HCT116 (cell line): ENCODE results near the gene SLC17A2. TPM values are rescaled to one million over a fixed set of nuclear protein-coding genes. Genes with fewer than 3 reads are reported as not detected.

Source experiments
- ATAC-seq: fragments of 200-7000 bp; cut with Tn5 transposase; 2 replicates; pipeline ENCODE4 v1.9.1; 2020; ENCODE audit warnings: mild to moderate bottlenecking, moderate library complexity
- BruUV-seq: library from RNA; stranded (reverse); fragments of 400-500 nt; replicated peaks from 2 replicates; lab custom pipeline; 2021; lab: Mats Ljungman, UMichigan
- CTCF ChIA-PET: fragments of 300-600 bp; sonication (Branson Sonifier 250); formaldehyde crosslinking; loops from one replicate; lab custom pipeline; 2021; ENCODE audit warnings: antibody characterized with exemption; lab: Charles Lee
- POLR2A ChIA-PET: fragments of 300-600, 350-600 bp; sonication (Branson Sonifier 250); formaldehyde crosslinking; loops from one replicate; lab custom pipeline; 2021; ENCODE audit warnings: antibody characterized with exemption; lab: Charles Lee
- RAD21 ChIA-PET, 2 experiments: fragments of 300-600 bp; sonication (Branson Sonifier 250); formaldehyde crosslinking; loops; one replicate each; lab custom pipeline; 2023; ENCODE audit warnings: low total read pairs in 2 of 2; ENCODE audit not compliant: uncharacterized antibody in 2 of 2, unreplicated experiment in 2 of 2, low non-redundant PET in 1 of 2; lab: Charles Lee
- DNase-seq: peaks from one replicate; pipeline ENCODE4 v3.0.0-alpha.2; 2010; ENCODE audit warnings: low read depth, low spot score
- H2AFZ ChIP-seq: fragments of 200-600 bp; shearing (Covaris generic), sonication (generic); 2 replicates; pipeline ENCODE4 v1.6.1; 2017; ENCODE audit warnings: low read depth, mixed run types, mixed read lengths, antibody characterized with exemption, low read length; ENCODE audit not compliant: poor library complexity, severe bottlenecking
- H3K27ac ChIP-seq: 2 replicates; pipeline ENCODE4 v1.5.1; 2012; ENCODE audit warnings: low read depth, low read length
- H3K27me3 ChIP-seq: fragments of 200-600 bp; sonication (generic); 2 replicates; pipeline ENCODE4 v1.6.1; 2016; ENCODE audit warnings: mixed run types, low read length, mixed read lengths; ENCODE audit not compliant: insufficient read depth
- H3K36me3 ChIP-seq, 2 experiments: fragments of 200-500 bp in 1 of 2; fragments of 200-600 bp in 1 of 2; sonication (Bioruptor generic) in 1 of 2; sonication (generic) in 1 of 2; 2 replicates each; pipeline versions ENCODE4 v1.5.1 to v1.6.1; 2014 to 2016; ENCODE audit warnings: low read length in 2 of 2, inconsistent platforms in 1 of 2, mixed read lengths in 1 of 2, mixed run types in 1 of 2; ENCODE audit not compliant: insufficient read depth in 2 of 2, control insufficient read depth in 1 of 2
- H3K4me1 ChIP-seq, 2 experiments: fragments of 200-600 bp in 1 of 2; sonication (generic) in 1 of 2; 2 replicates each; pipeline versions ENCODE4 v1.5.1 to v1.6.1; 2012 to 2017; ENCODE audit warnings: low read length in 2 of 2, inconsistent platforms in 1 of 2, mild to moderate bottlenecking in 1 of 2, mixed read lengths in 1 of 2, mixed run types in 1 of 2, moderate library complexity in 1 of 2; ENCODE audit not compliant: insufficient read depth in 2 of 2, control insufficient read depth in 1 of 2
- H3K4me2 ChIP-seq: fragments of 200-600 bp; sonication (generic); 2 replicates; pipeline ENCODE4 v1.6.1; 2017; ENCODE audit warnings: mixed run types, low read length, mixed read lengths
- H3K4me3 ChIP-seq, 2 experiments: fragments of 200-600 bp in 1 of 2; sonication (generic) in 1 of 2; replicated peaks in 1 of 2; 2 replicates each; pipeline ENCODE4 v1.5.1; 2011 to 2016; ENCODE audit warnings: low read length in 2 of 2, control low read depth in 1 of 2, low read depth in 1 of 2, mild to moderate bottlenecking in 1 of 2, mixed read lengths in 1 of 2, mixed run types in 1 of 2
- H3K79me2 ChIP-seq: fragments of 200-600 bp; sonication (generic); 2 replicates; pipeline ENCODE4 v1.6.1; 2017; ENCODE audit warnings: mild to moderate bottlenecking, mixed run types, low read length, moderate library complexity, mixed read lengths; ENCODE audit not compliant: insufficient read depth
- H3K9ac ChIP-seq: fragments of 200-600 bp; sonication (generic); 2 replicates; pipeline ENCODE4 v1.6.1; 2016; ENCODE audit warnings: low read length, mixed read lengths
- H3K9me2 ChIP-seq: fragments of 200-600 bp; sonication (generic), shearing (Covaris generic); 2 replicates; pipeline ENCODE4 v1.6.1; 2017; ENCODE audit warnings: mixed run types, mild to moderate bottlenecking, moderate library complexity; ENCODE audit not compliant: insufficient read depth
- H3K9me3 ChIP-seq, 2 experiments: fragments of 200-500 bp in 1 of 2; fragments of 200-600 bp in 1 of 2; sonication (Bioruptor generic) in 1 of 2; sonication (generic) in 1 of 2; 2 replicates each; pipeline ENCODE4 v1.6.1; 2014 to 2017; ENCODE audit warnings: low read length in 2 of 2, mixed read lengths in 2 of 2, inconsistent platforms in 1 of 2, low read depth in 1 of 2, mild to moderate bottlenecking in 1 of 2, mixed run types in 1 of 2, moderate library complexity in 1 of 2; ENCODE audit not compliant: control insufficient read depth in 1 of 2, insufficient read depth in 1 of 2
- H4K20me1 ChIP-seq: fragments of 200-600 bp; sonication (generic), shearing (Covaris generic); 2 replicates; pipeline ENCODE4 v1.6.1; 2017; ENCODE audit warnings: mixed run types, mild to moderate bottlenecking, moderate library complexity; ENCODE audit not compliant: insufficient read depth
- ATF3 ChIP-seq: IDR thresholded peaks from 2 replicates; pipeline ENCODE4 v1.6.1; 2012
- CTCF ChIP-seq, 3 experiments: fragments of 200-600 bp in 1 of 3; sonication (generic) in 1 of 3; IDR thresholded peaks in 2 of 3; conservative IDR thresholded peaks in 1 of 3; 2 replicates each; pipeline ENCODE4 v1.5.1; 2012 to 2017; ENCODE audit warnings: low read depth in 2 of 3, low read length in 2 of 3, antibody characterized with exemption in 1 of 3, borderline replicate concordance in 1 of 3, control low read depth in 1 of 3, mild to moderate bottlenecking in 1 of 3, mixed read lengths in 1 of 3, mixed run types in 1 of 3, moderate library complexity in 1 of 3; ENCODE audit not compliant: insufficient read depth in 1 of 3
- EGR1 ChIP-seq: IDR thresholded peaks from 2 replicates; pipeline ENCODE4 v1.6.1; 2012; ENCODE audit warnings: low read depth
- EZH2 ChIP-seq: fragments of 200-600 bp; sonication (generic); IDR thresholded peaks from 2 replicates; pipeline ENCODE4 v1.6.1; 2017; ENCODE audit warnings: antibody characterized with exemption, mixed run types
- EZH2phosphoT487 ChIP-seq: fragments of 200-600 bp; IDR thresholded peaks from 2 replicates; pipeline ENCODE4 v1.6.1; 2018; ENCODE audit warnings: antibody characterized with exemption, borderline replicate concordance
- JUND ChIP-seq: IDR thresholded peaks from 2 replicates; pipeline ENCODE4 v1.6.1; 2012
- MAX ChIP-seq: IDR thresholded peaks from 2 replicates; pipeline ENCODE4 v1.6.1; 2012
- POLR2A ChIP-seq: IDR thresholded peaks from 2 replicates; pipeline ENCODE4 v1.7.0; 2011; ENCODE audit warnings: borderline replicate concordance; ENCODE audit not compliant: insufficient read depth, insufficient read length; ENCODE audit errors: extremely low read depth
- RAD21 ChIP-seq: IDR thresholded peaks from 2 replicates; pipeline ENCODE4 v1.6.1; 2012; ENCODE audit warnings: low read depth, mild to moderate bottlenecking
- SRF ChIP-seq: IDR thresholded peaks from 2 replicates; pipeline ENCODE4 v1.6.1; 2012; ENCODE audit warnings: low read depth
- ZNF274 ChIP-seq: fragments of 200-500 bp; sonication (Bioruptor generic); IDR thresholded peaks from 2 replicates; pipeline ENCODE4 v1.6.1; 2014; ENCODE audit warnings: mild to moderate bottlenecking, low read depth, low read length, inconsistent platforms
- intact Hi-C: fragments of 100-400 bp; cut with micrococcal nuclease; formaldehyde crosslinking; loops from 2 replicates; pipeline ENCODE4 v1.10.0; 2022
- total RNA-seq: library from RNA; stranded (reverse); gene quantifications from one replicate; pipeline ENCODE4 v1.2.1, GENCODE V29; 2021; ENCODE audit not compliant: unreplicated experiment

SLC17A2 gene
- total RNA-seq, 1 experiment from 2014 or later, result not detected

- no peaks in the 10 kb centered on the region for H3K27me3 ChIP-seq
- no peaks in the 10 kb centered on the region for H3K9me3 ChIP-seq
- H3K4me3 ChIP-seq, result no peak overlapping the region
- no peaks in the 10 kb centered on the region for H3K36me3 ChIP-seq
- no TSS peak for BruUV-seq
- intact Hi-C loops, result loop anchor here (5.0 kb wide), 2 partner anchors 291 to 626 kb away; no protein-coding TSS in a partner anchor
- no peak overlapping the region for H3K27ac ChIP-seq
- CTCF ChIA-PET, result no interaction called here
- TF ChIP-seq ZNF274 (no peak), SRF (no peak), EZH2 (no peak), RAD21 (no peak), MAX (no peak), EGR1 (no peak), JUND (no peak), POLR2A (no peak)
- H3K9ac ChIP-seq, result no peak overlapping the region
- RAD21 ChIA-PET, result no interaction called here
- no peaks in the 10 kb centered on the region for H3K4me1 ChIP-seq
- POLR2A ChIA-PET, result no interaction called here
- DNase-seq (no peak), ATAC-seq (no peak)
- H3K9me2 ChIP-seq, result no peaks in the 10 kb centered on the region
- H4K20me1 ChIP-seq, result no peaks in the 10 kb centered on the region
- H3K79me2 ChIP-seq, result no peaks in the 10 kb centered on the region
- H2AFZ ChIP-seq, result no peak overlapping the region
- no peak overlapping the region for H3K4me2 ChIP-seq
Measured at GRCh38 chr6:25892877-25893276, 37.6 kb downstream of the SLC17A2 start.

- no peak for TF ChIP-seq EZH2phosphoT487
- TF ChIP-seq RAD21, result peak; percentile 86
- no peak for TF ChIP-seq ATF3
- TF ChIP-seq CTCF (IDR thresholded peaks at IDR 0.05 in 2 of 3, conservative IDR thresholded peaks at IDR 0.05 in 1 of 3; ENCODE audit: borderline replicate concordance in 1 of 3, insufficient read depth in 1 of 3, low read depth in 2 of 3, low read length in 2 of 3), result peak; percentile 31 to 67 (median 59); a peak in 5 of 6 replicates
- H3K9me2 ChIP-seq, result no peaks in the 10 kb centered on the region
- no peak overlapping the region for H3K4me3 ChIP-seq
- ChIA-PET POLR2A (no interaction called here), CTCF (interaction anchor here (0.6 to 1.0 kb wide), 5 partner anchors 101 to 667 kb away, joined by 3 to 5 read pairs (median 4); no protein-coding TSS in a partner anchor), RAD21 (no interaction called here)
- H3K36me3 ChIP-seq, result no peaks in the 10 kb centered on the region
- H3K9me3 ChIP-seq, result no peaks in the 10 kb centered on the region
- H3K9ac ChIP-seq, result no peak overlapping the region
- H3K79me2 ChIP-seq, result no peaks in the 10 kb centered on the region
- H2AFZ ChIP-seq, result no peak overlapping the region
- intact Hi-C loops, result loop anchor here (1.0 to 5.0 kb wide), 5 partner anchors 102 to 667 kb away; no protein-coding TSS in a partner anchor
- H4K20me1 ChIP-seq, result no peaks in the 10 kb centered on the region
- ATAC-seq (peak; percentile 91), DNase-seq (peak; percentile 27)
- H3K27me3 ChIP-seq, result no peaks in the 10 kb centered on the region
- no peak overlapping the region for H3K4me2 ChIP-seq
- BruUV-seq, result no TSS peak
- H3K27ac ChIP-seq, result no peak overlapping the region
- H3K4me1 ChIP-seq, result no peaks in the 10 kb centered on the region
Measured at GRCh38 chr6:25889877-25890853, 40.3 kb downstream of the SLC17A2 start.
